NOMO-1 treated with dmso at 0.1 percent for 144 hours (cell line): ENCODE measurements around the gene MUS81.
"Not testable (repeated sequence)": the region's sequence is repeated elsewhere in the genome, so short reads cannot be mapped to it uniquely, and the experiment has no call there.

Source experiments
- DNase-seq: peaks from one replicate; lab custom pipeline; 2025; ENCODE audit not compliant: unreplicated experiment; lab: John Stamatoyannopoulos, UW

The MUS81 gene

GRCh38 chr11:65890324-65891218 is 30.3 kb downstream of the MUS81 start, which contains the start of gene CCDC85B:
TSS of gene CCDC85B (plus strand) at chr11:65890673. CDS start at chr11:65890784, 111 bp downstream.
- peak; percentile 85 for DNase-seq

DNA sequence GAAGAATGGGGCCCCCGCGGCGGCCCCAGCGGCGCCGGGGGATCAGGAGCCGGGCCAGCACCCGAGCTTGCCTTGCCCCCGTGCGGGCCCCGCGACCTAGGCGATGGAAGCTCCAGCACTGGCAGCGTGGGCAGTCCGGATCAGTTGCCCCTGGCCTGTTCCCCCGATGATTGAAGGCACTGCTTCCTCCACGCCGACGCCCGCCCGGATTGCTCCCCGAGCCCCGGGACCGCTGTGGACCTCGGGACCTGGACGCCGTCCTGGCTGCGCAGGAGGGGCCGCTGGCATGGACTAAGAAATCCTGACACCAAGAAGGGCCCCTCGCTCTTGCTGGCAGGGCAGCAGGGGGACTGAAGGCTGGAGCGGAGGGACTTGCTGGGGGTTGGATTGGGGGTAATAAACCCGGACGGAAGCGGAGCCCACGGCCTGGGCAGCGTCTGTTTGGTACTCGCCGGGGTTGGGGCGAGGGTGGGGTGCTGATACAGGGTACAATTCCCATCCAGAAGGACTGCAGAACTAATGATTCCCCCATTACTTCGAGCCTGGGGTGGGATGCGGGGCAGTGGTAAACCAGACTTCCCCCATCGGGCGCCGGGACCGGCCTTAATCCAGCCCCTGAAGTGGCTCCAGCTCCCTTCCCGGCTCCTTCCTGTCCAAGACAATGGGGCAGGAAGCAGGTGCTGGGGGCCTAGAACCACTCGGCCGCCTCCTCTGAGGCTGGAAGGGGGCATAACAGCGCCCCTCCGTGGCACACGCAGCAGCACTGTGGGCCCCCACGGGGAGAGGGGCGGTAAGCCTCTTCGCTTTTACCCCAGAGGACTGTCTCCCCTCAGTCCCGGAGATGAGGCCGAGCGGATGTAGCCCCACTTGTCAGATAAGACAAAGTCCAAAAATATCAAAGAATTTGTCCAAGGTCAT is 31.2 kb downstream of the MUS81 start:
- DNase-seq, result no peak

GRCh38 chr11:65892137-65892540 is 31.9 kb downstream of the MUS81 start:
- DNase-seq, result not testable (repeated sequence)

DNA sequence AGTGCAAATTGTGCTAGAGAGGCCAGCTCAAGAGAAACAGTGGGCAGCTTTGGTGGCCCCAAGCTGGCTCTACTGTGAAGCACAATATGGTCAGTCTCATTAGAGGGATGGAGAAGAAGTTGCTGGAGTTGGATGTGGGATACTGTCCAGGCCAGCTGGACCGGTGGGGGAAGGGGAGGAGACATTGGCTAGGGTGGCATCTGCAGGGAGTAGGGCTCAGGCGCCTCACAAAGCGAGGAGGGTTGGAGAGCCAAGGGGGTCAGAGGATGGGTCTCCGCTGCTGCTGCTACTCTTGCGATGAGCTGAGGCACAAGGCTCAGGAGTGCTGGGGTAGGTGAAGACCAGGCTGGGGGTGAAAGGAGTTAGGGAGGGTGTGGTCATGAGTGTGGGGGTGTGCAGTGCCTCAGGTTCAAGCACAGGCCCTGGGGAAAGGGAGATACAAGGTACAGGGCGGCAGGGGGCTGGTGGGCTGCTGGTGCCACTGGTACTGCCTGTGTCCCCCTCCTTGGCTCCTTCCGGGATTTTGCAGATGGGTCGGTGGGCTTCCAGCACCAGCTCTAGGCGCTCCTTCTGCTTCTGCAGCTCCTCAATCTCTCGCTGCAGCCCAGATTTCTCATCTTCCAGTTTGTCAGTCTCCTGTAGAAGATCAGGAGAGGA is 32.6 kb downstream of the MUS81 start:
- no peak for DNase-seq

- DNase-seq, result peak; percentile 21
These were observed 33.9 kb downstream of the MUS81 start for GRCh38 chr11:65894034-65894591.

DNA sequence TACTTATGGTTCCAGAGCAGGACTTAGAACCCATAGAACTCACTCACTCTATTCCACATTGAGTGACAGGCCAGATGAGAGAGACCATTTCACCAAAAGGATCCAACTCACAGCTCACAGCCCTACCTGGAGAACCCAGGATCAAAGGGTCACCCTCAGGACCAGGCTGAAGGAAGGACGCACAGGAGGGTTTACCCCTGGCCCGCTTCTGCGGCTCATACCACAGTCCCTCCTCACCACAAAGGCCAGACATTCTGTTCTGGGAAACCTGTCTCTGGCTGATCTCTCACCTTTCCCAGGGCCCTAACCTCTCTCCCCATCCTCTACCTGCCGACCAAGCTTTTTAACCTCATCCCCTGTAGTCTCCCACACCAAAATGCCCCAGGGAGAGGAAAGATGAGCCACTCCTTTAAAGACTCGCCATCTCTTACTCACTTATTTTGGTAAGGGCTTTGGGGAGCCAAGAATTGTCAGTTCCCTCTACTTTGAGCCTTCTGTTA is 35.3 kb downstream of the MUS81 start:
- DNase-seq, result no peak

GRCh38 chr11:65896034-65896999 is 36.1 kb downstream of the MUS81 start:
- no peak for DNase-seq

DNA sequence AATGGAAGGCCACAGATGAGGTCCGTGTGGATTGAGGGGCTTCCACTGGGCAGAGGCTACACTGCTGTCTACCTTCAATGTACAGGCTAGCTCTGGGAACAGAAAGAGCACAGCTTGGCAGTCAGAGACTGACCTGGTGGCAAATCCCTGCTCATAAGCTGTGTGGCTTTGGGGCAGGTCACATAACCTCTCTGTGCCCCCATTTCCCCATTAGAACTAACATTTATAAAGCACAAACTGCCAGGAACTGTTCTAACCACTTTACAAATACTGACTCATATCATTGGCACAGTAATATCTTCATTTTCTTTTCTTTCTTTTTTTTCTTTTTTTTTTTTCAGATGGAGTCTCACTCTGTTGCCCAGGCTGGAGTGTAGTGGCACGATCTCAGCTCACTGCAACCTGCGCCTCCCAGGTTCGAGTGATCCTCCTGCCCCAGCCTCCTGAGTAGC is 36.8 kb downstream of the MUS81 start:
- no peak for DNase-seq

- no peak for DNase-seq
These were observed 38.6 kb downstream of the MUS81 start for GRCh38 chr11:65898656-65899355.

DNA sequence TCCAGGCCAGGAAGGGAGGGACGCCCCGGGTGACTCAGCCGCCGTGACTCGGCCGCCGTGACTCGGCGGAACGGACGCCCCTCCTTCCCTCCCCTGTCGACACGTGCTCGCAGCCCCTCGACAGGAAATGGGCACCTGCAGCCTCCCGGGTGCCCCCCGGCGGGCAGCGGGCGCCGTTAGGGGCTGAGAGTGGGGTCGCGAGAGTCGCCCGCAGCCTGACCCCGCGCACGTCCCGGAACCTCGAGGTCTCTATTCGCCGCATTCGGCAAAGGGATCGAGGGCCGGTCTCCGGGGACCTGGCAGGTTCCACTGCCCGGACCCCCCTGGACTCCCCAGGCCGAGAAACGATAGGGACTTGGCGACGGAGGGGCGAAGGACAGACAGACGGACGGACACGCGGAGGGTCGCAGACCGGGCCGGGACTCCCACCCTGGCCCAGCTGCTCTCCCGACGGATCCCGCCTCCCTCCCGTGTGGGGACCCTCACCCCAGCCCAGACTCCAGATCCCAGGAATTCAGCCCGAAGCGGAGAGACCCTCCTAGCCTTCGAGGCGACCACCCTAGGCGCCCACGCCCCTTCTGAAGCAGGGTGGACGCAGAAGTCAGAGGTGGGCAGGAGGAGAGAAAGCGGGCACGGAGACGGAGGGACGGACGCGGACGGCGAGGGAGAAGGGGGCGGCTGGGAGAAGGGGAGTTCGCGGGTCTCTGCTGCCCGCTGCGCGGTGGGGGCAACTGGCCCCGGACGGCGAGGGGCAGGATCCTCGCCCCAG is 39.3 kb downstream of the MUS81 start:
- peak; percentile 5 for DNase-seq

DNA sequence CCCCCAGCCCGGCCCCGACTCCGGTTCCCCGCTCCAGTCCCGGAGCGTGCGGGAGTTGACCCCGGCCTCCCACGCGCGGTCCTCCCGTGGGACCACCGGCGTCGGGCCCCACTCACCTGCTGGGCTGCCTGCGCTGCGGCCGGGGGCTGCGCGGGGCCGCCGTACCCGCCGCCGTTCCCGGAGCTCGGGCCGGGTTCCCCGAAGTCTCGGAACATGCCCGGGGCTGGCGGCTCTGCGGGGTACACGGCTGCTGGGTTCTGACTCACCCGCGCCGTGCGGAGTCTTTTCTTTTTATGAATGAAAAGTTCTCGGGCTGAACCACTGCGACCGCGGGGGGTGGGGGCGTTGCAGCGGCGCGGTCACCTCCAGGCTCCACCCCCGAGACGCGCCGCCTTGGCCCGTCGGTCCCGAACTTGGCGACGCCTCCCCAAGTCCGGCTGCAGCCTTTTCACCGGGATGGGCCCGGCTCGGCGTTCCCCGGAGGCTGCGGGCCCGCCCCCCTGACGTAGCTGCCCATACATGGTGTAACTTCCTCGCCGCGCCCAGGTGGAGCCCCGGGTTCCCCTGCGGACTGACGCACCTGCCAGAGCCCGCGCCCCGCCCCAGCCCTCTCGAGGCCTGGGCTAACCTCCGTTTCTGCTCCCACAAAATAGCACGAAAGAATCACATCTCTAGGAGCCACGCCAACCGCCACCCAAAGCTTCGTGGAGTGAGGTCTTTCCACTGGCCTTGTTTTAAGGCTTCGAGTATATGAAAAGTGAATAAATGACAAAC is 40.1 kb downstream of the MUS81 start, which contains the start of gene FOSL1:
TSS of gene FOSL1 (minus strand) at position 264 of the 774 bp plus-strand sequence. CDS start at position 215, 49 bp downstream.
- DNase-seq, result peak; percentile 84

- no peak for DNase-seq
These were observed 40.6 kb downstream of the MUS81 start for GRCh38 chr11:65900899-65901180.

DNA sequence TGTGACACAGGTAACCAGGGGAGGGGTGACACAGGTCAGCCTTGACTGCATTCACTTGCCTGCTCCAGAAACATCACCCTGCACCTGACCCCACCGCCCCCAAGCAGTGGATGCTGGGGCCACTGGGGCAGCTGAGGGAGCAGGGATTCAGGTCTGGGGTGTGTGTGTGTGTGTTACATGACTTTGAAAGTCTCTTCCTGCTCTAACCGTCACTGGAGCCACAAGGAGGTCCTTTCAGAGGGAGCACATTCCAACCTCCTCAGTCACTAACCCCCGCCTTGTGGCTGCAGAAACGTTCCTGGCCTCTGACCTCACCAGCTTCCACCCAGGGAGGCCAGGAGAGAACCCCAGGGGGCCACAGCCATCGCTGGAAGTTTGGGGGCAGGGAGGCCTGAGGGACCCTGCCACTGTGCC is 42.8 kb downstream of the MUS81 start:
- no peak for DNase-seq

- no peak for DNase-seq
These were observed 43.5 kb downstream of the MUS81 start for GRCh38 chr11:65903715-65904114.

DNA sequence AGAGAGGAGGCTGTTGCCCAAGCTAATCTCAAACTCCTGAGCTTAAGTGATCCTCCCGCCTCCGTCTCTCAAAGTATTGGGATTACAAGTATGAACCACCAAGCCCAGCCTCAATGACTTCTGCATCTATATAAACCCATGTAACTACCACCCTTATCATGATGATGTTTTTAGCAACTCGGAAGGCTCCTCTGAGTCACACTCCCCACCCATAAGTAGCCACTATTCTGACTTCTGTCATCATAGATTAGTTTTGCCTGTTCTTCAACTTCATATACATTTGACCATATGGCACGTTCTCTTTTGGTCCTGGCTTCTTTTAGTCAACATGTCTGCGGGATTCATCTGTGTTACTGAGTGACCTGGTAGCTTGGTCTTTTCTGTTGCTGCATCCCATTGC is 46.4 kb downstream of the MUS81 start:
- no peak for DNase-seq

DNA sequence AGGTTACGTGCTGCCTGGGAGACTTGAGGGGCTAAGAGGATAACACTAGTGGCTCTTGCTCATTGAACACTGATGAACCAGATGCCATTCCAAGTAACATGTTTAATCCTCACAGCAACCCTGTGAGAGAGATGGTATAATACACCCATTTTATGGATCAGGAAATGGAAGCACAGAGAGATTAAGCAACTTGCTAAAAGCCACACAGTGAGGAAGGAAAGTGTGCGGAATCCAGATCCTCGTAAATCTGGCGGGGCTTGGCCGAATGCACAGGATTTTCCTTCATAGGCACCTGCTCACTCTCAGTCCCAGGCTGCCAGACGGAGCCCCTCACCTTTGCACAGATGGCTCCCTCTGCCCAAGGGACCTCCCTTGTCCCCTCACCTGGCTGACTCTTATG is 47.6 kb downstream of the MUS81 start:
- no peak for DNase-seq
